Gastroesophageal sphincter (tissue), 3 donors: Measurements from ENCODE around the gene RIC3.

Source experiments
- POLR2A ChIP-seq, 2 donors: fragments of 450-650 bp; IDR thresholded peaks; one replicate each; pipeline ENCODE4 v1.6.1; 2017; ENCODE audit warnings: antibody characterized with exemption in 2 of 2, mild to moderate bottlenecking in 2 of 2, moderate library complexity in 1 of 2
- TF ChIP-seq, protein P1 (sequence below), 4 experiments: fragments of 200-600 bp in 2 of 4; fragments of 450-650 bp in 2 of 4; sonication (generic) in 1 of 4; IDR thresholded peaks; one replicate each; pipeline ENCODE4 v1.5.1; 2017 to 2019; ENCODE audit warnings: antibody characterized with exemption in 4 of 4, mild to moderate bottlenecking in 2 of 4, moderate library complexity in 2 of 4

DNA sequence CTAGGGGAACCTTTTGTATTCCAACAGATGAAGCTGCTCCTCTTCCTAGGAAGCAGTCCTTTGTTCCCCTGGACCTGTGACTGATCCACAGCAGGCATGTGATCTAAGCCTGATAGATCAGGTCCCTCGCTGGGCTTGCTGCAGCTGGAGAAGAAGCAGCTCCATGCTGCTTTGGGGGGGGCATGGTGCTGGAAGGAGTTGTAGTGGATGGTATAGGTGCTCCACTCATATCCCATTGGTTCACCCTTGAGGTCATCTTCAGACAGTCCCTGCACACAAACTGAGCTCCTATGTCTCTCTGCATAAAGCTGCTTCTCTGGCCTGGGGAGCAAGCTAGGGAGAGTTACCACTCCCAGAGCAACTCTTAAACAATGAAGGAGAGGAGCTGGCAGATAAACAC lies 9.5 kb upstream of the RIC3 start:
- TF ChIP-seq, protein P1, sequence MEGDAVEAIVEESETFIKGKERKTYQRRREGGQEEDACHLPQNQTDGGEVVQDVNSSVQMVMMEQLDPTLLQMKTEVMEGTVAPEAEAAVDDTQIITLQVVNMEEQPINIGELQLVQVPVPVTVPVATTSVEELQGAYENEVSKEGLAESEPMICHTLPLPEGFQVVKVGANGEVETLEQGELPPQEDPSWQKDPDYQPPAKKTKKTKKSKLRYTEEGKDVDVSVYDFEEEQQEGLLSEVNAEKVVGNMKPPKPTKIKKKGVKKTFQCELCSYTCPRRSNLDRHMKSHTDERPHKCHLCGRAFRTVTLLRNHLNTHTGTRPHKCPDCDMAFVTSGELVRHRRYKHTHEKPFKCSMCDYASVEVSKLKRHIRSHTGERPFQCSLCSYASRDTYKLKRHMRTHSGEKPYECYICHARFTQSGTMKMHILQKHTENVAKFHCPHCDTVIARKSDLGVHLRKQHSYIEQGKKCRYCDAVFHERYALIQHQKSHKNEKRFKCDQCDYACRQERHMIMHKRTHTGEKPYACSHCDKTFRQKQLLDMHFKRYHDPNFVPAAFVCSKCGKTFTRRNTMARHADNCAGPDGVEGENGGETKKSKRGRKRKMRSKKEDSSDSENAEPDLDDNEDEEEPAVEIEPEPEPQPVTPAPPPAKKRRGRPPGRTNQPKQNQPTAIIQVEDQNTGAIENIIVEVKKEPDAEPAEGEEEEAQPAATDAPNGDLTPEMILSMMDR (IDR thresholded peaks at IDR 0.05), result no peak
- no peak for TF ChIP-seq POLR2A (IDR thresholded peaks at IDR 0.05)
